Effector CD4-positive, alpha-beta T cell (primary cell): ENCODE measurements around the gene ATAD3C.
"Not testable (repeated sequence)": the region's sequence is repeated elsewhere in the genome, so short reads cannot be mapped to it uniquely, and the experiment has no call there.

Experiments
- DNase-seq: peaks from one replicate; pipeline ENCODE4 v3.0.0-alpha.2; 2020

ATAD3C gene

DNA sequence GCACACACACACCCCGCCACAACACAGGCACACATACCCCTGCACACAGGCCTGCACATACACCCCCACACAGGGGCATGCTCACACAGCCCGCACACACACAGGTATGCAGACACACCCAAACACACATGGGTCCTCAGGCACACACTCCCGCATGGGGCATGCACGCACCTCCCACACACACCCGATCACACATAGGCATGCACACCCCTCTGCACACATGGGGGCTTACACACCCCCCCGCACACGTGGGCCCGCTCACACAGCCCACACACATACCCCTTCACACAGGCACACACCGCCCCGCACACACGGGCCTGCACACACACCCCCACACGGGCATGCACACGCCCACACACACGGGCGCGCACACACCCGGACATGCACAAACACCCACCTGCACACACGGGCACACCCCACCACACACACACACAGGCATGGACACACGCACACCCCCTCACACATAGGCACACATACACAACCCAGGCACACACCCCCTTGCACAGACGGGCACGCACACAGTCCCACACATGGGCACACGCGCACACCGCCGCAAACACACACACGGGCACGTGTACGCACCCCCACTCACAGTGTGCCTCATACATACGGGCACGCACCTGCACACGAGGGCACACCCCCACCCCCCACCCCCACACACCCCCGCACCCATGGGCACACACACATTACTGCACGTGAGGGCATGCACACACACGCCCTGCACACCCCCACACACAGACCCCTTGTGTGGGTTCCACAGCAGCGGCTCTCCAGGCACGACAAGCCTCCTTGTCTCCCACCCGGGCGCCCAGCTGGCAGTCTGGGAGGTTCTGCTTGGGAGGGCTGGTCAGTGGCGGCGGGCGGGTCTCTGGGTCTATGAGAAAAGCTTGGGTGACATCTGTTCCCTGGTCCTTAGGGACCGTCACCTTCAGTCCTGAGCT, 30.3 kb downstream of the ATAD3C start:
- DNase-seq: no peak

DNA sequence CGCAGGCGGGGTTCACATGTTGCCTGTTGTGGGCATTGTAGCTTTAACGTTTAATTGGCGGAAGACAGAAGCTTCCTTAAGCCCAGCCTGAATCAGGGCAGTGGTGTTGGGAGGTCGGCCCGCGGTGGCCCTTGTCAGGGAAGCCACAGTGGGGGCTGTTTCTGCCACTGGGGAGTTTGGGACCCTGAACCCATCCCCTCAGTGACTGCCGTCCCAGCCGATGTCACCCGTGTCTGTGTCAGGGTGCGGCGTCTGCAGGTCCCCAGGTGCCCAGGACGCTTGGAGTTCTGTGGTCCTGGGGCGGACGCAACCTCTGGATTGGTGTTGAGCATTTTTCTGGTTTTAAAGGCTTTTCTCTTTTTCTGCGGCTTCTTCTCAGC, 31.0 kb downstream of the ATAD3C start:
- not testable (repeated sequence) for DNase-seq

DNA sequence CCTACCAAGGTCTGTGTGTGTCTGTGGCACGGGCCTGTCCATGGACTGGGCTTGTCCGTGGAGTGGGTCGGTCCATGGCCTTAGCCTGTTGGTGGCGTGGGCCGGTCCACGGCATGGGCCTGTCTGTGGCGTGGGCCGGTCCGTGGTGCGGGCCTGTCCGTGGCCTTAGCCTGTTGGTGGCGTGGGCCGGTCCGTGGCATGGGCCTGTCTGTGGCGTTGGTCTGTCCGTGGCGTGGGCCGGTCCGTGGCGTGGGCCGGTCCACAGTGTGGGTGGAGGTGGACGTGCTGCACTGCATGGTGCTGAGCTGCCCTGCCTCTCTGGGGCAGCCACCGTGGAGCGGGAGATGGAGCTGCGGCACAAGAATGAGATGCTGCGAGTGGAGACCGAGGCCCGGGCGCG, 32.3 kb downstream of the ATAD3C start:
- not testable (repeated sequence) for DNase-seq

DNA sequence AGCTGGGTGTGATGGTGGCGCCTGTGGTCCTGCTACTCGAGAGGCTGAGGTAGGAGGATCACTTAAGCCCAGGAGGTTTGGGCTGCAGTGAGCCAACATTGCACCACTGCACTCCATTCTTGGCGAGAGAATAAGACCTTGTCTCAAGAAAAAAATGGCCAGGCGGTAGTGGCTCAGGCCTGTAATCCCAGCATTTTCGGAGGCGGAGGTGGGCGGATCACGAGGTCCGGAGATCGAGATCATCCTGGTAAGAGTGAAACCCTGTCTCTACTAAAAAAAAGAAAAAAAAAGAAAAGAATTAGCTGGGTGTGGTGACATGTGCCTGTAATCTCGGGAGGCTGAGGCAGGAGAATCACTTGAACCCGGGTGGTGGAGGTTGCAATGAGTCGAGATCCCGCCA, 33.4 kb downstream of the ATAD3C start:
- no peak for DNase-seq

DNA sequence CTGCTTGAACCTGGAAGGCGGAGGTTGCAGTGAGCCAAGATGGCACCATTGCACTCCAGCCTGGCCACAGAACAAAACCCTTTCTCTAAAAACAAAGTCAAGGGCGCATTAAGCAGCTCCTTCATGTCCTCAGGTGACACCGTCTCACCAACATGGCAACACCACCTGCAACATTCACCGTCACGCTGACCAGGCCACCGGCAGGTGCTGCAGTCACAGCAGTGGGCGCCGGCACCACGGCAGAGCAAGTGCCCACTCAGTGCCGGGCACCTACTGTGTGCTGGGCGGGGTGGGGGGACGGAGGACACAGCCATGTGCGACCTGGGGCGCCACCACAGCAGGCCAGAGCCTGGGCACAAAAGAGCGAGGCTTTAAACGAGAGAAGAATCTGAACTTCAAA, 34.2 kb downstream of the ATAD3C start:
- no peak for DNase-seq

DNA sequence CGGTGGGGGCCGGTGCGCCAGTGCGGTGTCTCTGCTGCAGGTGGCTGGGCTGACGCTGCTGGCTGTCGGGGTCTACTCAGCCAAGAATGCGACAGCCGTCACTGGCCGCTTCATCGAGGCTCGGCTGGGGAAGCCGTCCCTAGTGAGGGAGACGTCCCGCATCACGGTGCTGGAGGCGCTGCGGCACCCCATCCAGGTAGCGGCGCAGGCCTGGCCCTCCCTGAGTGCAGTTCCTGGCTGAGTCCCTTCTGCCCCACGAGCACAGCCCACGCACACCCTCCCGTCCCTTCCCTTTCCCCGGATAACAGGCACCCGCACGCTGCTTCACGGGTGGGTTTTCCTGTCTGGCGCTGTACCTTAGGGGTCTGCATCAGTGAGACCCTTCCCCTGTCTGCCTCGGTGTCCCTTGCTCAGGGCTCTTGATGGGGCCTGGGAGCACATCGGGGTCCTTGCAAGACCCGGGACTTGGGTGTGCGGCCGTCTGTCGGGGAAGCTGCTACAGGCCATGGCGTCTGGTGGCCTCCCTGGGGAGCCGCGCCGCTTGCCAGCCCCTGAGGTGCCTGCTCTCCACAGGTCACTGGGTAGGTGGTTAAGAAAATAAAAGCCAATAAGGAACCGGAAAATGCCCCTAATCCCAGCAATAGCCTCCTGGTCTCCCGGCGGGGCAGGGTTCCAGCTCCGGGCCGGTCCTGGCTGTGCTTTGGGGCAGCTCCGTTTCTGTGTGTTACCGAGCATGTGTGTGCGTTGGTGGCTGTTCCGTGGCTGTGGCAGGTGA, 35.7 kb downstream of the ATAD3C start:
- not testable (repeated sequence) for DNase-seq

DNA sequence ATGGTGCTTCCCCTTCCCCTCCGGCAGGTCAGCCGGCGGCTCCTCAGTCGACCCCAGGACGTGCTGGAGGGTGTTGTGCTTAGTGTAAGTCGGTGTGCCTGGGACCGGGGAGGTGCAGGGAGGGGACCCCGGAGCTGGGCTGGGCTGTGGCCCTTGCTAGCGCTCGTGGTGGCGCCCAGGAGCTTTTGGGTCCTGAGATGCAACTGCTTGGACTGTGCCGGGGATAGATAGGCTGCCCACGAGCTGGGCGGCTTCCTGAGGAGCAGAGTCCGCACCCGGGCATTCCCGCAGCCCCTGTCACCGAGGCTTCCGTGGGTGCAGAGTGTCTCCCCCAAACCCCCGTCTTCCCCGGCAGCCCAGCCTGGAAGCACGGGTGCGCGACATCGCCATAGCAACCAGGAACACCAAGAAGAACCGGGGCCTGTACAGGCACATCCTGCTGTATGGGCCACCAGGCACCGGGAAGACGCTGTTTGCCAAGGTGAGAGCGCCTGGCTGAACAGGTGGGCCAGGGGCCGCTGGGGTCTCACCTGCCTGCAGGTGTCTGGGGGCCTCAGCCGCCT, 36.3 kb downstream of the ATAD3C start:
- DNase-seq: not testable (repeated sequence)

DNA sequence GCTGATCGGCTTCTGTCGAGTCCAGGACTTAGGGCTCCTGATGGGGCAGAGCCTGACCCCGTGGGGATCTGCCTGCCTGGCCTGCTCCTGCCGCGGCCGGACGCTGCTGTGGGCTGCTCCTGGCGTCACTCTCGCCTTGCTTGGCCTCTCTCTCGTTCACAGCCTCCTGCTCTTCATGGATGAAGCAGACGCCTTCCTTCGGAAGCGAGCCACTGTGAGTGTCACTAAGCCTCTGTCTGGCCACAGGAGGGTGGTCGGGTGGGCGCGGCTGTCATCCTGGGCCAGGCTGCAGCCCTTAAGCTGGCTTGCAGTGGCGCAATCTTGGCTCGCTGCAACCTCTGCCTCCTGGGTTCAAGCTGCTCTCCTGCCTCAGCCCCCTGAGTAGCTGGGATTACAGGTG, 38.2 kb downstream of the ATAD3C start:
- DNase-seq: no peak

DNA sequence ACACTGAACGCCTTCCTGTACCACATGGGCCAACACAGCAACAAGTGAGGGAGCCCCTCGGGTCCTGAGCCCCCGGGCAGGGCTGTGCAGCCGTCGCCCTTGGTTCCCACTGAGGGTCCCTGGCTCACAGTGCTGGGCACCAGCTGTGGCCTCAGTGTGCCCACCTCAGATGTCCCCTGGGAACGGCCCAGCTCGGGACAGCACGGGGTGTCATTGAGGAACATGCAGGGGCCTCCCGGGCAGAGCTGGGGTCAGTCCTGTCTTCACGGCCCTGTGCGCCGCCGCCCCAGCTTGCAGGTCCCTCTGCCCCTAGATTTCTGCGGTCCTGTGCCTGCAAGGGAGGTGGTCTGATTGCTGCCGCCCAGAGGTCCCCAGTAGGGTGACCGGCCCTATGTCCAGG, 39.7 kb downstream of the ATAD3C start:
- no peak for DNase-seq

DNA sequence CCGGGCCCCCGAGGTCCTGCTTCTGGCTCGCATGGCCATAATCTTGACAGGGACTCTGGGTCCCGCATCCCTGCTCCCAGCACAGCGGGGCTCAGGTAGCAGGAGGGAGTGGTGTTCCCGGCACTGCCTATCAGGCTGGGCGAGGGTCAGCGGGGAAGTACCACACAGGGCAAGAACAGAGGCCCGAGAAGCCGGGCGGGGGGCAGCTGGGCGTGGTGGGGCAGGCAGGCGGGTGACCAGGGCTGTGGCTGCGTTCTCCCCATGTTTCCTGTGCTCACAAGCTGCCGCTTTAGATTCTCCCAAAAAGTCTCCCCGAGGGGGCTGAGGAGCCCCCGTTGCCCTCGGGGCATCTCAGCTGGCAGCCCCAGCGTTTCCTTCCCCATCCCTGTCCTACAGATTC, 40.4 kb downstream of the ATAD3C start:
- DNase-seq: no peak

DNA sequence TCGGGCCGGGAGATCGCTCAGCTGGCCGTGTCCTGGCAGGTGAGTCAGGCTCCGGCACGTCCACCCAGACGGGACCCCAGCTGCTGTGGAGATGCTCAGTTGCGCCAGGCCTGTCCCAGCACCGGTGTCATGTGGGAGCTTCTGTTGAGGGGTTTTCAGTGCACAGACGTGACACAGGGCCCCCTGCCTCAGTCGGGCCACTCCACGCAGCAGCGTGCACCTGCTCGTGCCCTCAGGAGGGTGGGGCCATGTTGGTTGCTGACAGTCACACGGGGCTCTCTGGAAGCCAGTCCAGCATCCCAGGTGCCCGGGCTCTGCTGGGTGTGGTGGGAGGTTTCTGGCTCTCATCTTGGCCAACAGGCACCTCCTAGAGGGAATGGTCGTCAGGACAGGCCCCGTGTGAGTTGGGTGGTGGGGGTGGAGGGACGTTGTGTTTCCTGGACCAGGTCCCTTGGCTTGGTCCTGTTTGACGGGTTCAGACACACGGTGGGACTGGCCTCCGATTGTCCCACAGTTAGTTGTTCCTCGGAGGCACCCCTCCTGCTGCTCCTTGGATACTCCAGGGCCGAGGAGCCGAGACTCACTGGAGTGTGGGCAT, 41.2 kb downstream of the ATAD3C start:
- DNase-seq: no peak

DNA sequence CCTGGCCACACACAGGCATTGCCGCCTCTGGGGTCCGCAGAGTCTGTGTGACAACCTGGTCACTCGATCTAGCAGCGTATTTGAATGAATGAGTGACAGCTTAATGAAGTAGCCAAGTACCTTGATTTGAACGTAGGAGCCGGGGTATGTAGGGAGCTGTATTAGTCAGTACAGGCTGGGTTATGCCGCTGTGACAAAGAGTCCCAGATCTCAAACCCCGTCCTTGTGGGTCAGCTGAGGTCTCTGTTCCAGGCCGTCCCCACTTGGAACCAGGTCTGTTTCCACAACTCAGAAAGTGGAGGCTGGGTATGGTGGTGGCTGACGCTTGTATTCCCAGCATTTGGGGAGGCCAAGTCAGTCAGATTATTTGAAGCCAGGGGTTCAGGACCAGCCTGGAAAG, 42.1 kb downstream of the ATAD3C start:
- no peak for DNase-seq

DNA sequence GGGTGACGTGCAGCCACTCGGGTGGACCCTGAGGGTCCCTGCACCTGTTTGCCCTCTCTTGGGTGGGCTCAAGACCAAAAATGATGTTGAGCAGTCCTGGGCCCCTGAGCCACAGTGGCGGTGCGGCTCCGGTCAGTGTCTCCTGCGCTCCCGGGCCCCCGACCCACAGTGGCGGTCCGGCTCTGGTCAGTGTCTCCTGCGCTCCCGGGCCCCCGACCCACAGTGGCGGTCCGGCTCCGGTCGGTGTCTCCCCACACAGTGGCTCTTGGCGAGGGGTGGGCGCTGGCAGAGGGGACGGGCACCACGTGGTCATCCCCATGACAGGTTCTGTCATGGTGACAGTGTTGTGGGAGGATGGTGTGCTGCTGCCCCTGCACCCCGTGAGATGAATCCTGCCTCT, 44.8 kb downstream of the ATAD3C start:
- not testable (repeated sequence) for DNase-seq

DNA sequence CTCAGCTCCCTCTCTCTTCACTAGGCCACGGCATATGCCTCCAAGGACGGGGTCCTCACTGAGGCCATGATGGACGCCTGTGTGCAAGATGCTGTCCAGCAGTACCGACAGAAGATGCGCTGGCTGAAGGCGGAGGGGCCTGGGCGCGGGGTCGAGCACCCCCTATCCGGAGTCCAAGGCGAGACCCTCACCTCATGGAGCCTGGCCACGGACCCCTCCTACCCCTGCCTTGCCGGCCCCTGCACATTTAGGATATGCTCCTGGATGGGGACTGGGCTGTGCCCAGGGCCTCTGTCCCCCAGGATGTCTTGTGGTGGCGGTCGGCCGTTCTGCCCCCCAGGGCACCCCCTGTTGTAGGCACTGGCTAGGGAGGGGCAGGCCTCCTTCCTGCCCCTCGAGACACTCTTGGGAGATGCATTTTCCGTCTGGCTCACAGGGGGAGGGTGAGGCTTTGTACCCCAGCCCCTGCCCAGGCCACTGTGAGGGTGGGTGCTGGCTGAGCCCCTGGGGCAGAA, 46.0 kb downstream of the ATAD3C start:
- not testable (repeated sequence) for DNase-seq

DNA sequence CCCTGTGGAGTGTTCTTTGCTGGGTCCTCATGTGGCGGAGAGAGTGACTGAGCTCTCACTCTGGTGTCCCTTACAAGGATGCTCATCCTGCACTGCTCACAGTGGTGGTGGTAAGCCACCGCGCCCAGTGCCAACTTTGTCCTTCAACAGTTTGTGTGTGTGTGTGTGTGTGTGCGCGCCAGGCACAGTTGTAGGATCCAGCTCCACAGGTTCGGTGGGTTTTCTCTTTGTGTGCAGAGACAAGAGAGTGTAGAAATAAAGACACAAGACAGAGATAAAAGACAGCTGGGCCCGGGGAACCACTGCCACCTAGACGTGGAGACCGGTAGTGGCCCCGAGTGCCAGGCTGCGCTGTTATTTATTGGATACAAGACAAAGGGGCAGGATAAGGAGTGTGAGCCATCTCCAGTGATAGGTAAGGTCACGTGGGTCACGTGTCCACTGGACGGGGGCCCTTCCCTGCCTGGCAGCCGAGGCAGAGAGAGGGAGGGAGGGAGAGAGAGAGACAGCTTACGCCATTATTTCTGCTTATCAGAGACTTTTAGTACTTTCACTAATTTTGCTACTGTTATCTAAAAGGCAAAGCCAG, 55.4 kb downstream of the ATAD3C start:
- peak; percentile 55 for DNase-seq

DNA sequence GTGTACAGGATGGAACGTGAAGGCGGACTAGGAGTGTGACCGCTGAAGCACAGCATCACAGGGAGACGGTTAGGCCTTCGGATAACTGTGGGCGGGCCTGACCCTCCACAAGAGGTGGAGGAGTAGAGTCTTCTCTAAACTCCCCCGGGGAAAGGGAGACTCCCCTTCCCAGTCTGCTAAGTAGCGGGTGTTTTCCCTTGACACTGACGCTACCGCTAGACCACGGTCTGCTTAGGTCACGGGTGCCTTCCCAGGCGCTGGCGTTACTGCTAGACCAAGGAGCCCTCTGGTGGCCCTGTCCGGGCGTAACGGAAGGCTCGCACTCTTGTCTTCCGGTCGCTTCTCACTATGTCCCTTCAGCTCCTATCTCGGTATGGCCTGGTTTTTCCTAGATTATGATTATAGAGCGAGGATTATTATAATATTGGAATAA, 55.9 kb downstream of the ATAD3C start:
- not testable (repeated sequence) for DNase-seq

DNA sequence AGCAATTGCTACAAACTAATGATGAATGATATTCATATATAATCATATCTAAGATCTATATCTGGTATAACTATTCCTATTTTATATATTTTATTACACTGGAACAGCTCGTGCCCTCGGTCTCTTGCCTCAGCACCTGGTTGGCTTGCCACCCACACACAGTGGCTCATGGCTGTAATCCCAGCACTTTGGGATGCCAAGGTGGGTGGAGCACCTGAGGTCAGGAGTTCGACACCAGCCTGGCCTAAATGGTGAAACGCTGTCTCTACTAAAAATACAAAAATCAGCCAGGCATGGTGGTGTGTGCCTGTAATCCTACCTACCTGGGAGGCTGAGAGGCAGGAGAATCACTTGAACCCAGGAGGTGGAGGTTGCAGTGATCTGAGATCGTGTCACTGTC, 56.3 kb downstream of the ATAD3C start:
- not testable (repeated sequence) for DNase-seq

DNA sequence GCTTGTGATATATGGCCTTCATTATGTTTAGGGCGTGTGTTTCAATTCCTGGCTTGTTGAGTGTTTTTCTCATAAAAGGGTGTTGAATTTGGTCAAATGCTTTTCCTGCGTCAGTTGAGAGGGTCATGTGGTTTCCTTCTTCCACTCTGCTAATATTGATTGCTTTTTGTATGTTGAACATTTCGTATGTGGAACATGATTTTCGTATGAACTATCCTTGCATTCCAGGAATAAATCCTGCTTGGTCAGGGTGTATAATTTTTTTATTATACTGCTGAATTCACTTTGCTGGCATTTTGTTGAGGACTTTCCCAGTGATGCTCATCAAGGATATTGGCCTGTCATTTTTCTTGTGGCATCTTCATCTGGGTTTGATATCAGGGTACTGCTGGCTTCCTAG, 57.8 kb downstream of the ATAD3C start:
- DNase-seq: no peak

DNA sequence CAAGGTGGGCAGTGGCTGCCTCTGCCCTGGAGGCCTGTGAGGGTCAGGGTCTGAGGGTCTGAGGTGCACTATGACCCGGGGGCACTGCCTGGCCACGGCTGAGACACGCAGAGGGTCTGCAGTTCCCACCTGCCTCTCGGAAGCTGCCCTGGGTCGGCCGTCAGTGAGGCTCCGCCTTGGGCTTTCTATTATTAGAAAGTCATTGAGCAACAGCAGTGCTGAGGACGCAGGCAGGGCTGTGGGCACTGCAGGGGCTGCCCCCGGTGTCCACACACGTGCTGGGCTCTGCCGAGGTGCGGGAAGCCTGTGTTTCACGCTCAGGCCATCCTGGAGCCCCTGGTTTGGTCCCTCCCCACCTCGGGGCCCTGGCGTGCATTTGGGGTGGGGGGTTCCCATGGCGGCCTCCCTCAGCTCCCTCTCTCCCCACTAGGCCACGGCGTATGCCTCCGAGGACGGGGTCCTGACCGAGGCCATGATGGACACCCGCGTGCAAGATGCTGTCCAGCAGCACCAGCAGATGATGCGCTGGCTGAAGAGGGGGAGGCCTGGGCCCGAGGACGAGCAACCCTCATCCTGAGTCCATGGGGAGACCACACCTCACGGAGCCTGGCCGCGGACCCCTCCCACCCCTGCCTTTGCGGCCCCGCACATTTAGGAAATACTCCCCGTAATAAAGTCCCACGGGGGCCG, 59.4 kb downstream of the ATAD3C start:
- DNase-seq: not testable (repeated sequence)

DNA sequence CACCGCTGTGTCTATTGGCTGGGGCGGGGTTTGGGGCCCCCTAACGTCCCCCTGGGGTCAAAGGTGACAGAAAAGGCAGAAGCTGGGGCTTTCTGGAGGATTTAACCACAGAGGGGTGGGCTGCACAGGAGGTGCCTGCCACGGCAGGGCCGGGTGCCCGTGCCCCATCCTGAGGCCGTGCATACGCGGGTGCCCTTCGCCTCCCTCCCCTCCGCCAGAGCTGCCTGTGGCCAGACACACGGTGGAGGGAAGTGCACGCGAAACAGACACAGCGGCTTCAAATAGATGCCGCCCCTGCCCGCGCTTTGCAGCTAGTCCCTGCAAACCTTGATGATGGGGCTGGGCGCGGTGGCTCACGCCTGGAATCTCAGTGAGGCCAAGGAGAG, 60.0 kb downstream of the ATAD3C start:
- DNase-seq: not testable (repeated sequence)

DNA sequence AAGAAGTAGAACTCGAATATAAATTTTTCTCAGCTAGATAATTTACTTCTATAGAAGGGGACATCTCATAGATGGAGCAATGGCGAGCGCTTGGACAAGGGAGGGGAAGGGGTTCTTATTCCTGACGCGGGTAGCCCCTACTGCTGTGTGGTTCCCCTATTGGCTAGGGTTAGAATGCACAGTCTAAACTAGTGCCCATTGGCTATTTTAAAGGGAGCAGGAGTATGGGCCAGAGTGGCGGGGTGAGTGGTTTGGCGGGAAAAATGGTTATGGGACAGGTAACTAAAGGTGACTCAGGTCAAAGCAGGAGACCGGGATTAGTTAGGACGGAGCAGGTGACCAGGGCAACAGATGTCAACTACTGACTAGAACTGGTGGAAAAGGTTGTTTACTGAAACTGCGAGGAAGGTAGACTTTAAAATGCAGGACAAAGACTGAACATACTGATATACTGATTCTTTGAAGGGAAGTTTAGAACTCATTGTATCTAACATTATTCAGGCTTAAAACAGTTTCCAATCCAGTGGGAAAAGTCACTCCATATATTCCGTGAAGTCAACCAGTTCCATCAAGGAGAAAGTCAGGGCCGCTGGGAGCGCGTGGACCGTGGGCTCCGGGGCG, 61.5 kb downstream of the ATAD3C start:
- no peak for DNase-seq
